HG02798 (cell line): ENCODE measurements around the gene SKIDA1.

Experiments used
- ATAC-seq: cut with Tn5 transposase; IDR thresholded peaks from one replicate; pipeline ENCODE4 v1.9.1; 2021; ENCODE audit warnings: mild to moderate bottlenecking; ENCODE audit not compliant: unreplicated experiment, poor library complexity

The SKIDA1 gene

GRCh38 chr10:21503542-21503941, 21.9 kb downstream of the SKIDA1 start:
- ATAC-seq: no peak

- no peak for ATAC-seq
Measured at GRCh38 chr10:21502348-21502740, 23.1 kb downstream of the SKIDA1 start.

- no peak for ATAC-seq
Measured at GRCh38 chr10:21501731-21502347, 23.6 kb downstream of the SKIDA1 start.

- no peak for ATAC-seq
Measured at GRCh38 chr10:21501091-21501490, 24.4 kb downstream of the SKIDA1 start.

GRCh38 chr10:21500578-21500910, 24.9 kb downstream of the SKIDA1 start:
- no peak for ATAC-seq

- no peak for ATAC-seq
Measured at GRCh38 chr10:21499701-21500577, 25.5 kb downstream of the SKIDA1 start.

GRCh38 chr10:21498986-21499385, 26.5 kb downstream of the SKIDA1 start:
- ATAC-seq: no peak

GRCh38 chr10:21498377-21498776, 27.1 kb downstream of the SKIDA1 start:
- ATAC-seq: no peak

GRCh38 chr10:21497177-21497807, 28.2 kb downstream of the SKIDA1 start:
- ATAC-seq: no peak

GRCh38 chr10:21496343-21497176, 28.9 kb downstream of the SKIDA1 start:
- peak; percentile 48 for ATAC-seq

- peak; percentile 88 for ATAC-seq
Measured at GRCh38 chr10:21495752-21496342, 29.6 kb downstream of the SKIDA1 start.

- peak; percentile 1 for ATAC-seq
Measured at GRCh38 chr10:21495002-21495751, 30.3 kb downstream of the SKIDA1 start.

GRCh38 chr10:21494191-21495001, 31.1 kb downstream of the SKIDA1 start:
- ATAC-seq: no peak

- no peak for ATAC-seq
Measured at GRCh38 chr10:21493784-21494183, 31.7 kb downstream of the SKIDA1 start.

- ATAC-seq: no peak
Measured at GRCh38 chr10:21492421-21492820, 33.1 kb downstream of the SKIDA1 start.

- no peak for ATAC-seq
Measured at GRCh38 chr10:21490711-21491105, 34.8 kb downstream of the SKIDA1 start.

- ATAC-seq: no peak
Measured at GRCh38 chr10:21490028-21490710, 35.3 kb downstream of the SKIDA1 start.

- no peak for ATAC-seq
Measured at GRCh38 chr10:21488957-21489446, 36.5 kb downstream of the SKIDA1 start.
